Common myeloid progenitor, CD34-positive (primary cell): ENCODE data around the gene MYD88.

Experiments
- CTCF ChIA-PET: fragments of 350-600 bp; sonication (Branson Sonifier 250); formaldehyde crosslinking; loops from one replicate; lab custom pipeline; 2021; ENCODE audit warnings: antibody characterized with exemption; lab: Charles Lee
- POLR2A ChIA-PET: fragments of 350-600 bp; sonication (Branson Sonifier 250); formaldehyde crosslinking; loops from one replicate; lab custom pipeline; 2021; ENCODE audit warnings: antibody characterized with exemption; lab: Charles Lee
- DNase-seq, 3 donors: peaks; one replicate each; pipeline versions ENCODE4 v3.0.0 to v3.0.0-alpha.2; 2013
- H3K27ac ChIP-seq, 2 experiments: 1 replicate in 1 of 2; 2 replicates in 1 of 2; pipeline ENCODE4 v1.7.0; 2013; ENCODE audit warnings: inconsistent platforms in 2 of 2, low read length in 2 of 2, mild to moderate bottlenecking in 2 of 2, low read depth in 1 of 2, moderate library complexity in 1 of 2; ENCODE audit not compliant: severe bottlenecking in 2 of 2, insufficient read depth in 1 of 2, poor library complexity in 1 of 2
- H3K27me3 ChIP-seq, 5 experiments: replicated peaks in 2 of 5; 1 replicate in 3 of 5; 2 replicates in 2 of 5; pipeline versions ENCODE4 v1.6.1 to v1.7.0; 2013; ENCODE audit warnings: low read length in 4 of 5, mild to moderate bottlenecking in 2 of 5, moderate library complexity in 2 of 5, inconsistent platforms in 1 of 5; ENCODE audit not compliant: insufficient read depth in 5 of 5, control insufficient read depth in 4 of 5
- H3K36me3 ChIP-seq, 4 experiments: 1 replicate in 2 of 4; 2 replicates in 2 of 4; pipeline versions ENCODE4 v1.6.1 to v1.7.0; 2013; ENCODE audit warnings: low read length in 3 of 4, control low read depth in 1 of 4, mild to moderate bottlenecking in 1 of 4; ENCODE audit not compliant: control insufficient read depth in 4 of 4, insufficient read depth in 4 of 4
- H3K4me1 ChIP-seq, 4 experiments: 1 replicate in 3 of 4; 2 replicates in 1 of 4; pipeline versions ENCODE4 v1.6.1 to v1.7.1; 2013; ENCODE audit warnings: low read length in 3 of 4, mild to moderate bottlenecking in 3 of 4, control low read depth in 1 of 4, inconsistent platforms in 1 of 4, moderate library complexity in 1 of 4; ENCODE audit not compliant: control insufficient read depth in 4 of 4, insufficient read depth in 4 of 4; ENCODE audit errors: control extremely low read depth in 1 of 4
- H3K4me3 ChIP-seq, 7 experiments: 1 replicate in 4 of 7; 2 replicates in 3 of 7; pipeline versions ENCODE4 v1.5.1 to v1.7.0; 2013; ENCODE audit warnings: mild to moderate bottlenecking in 7 of 7, low read length in 6 of 7, moderate library complexity in 6 of 7, inconsistent platforms in 2 of 7, low read depth in 2 of 7, control low read depth in 1 of 7; ENCODE audit not compliant: insufficient read depth in 4 of 7, control insufficient read depth in 1 of 7; ENCODE audit errors: extremely low read depth in 1 of 7
- H3K9me3 ChIP-seq, 5 experiments: 1 replicate in 4 of 5; 2 replicates in 1 of 5; pipeline versions ENCODE4 v1.6.1 to v1.7.1; 2013; ENCODE audit warnings: low read length in 4 of 5, mild to moderate bottlenecking in 2 of 5, inconsistent platforms in 1 of 5, low read depth in 1 of 5, moderate library complexity in 1 of 5; ENCODE audit not compliant: control insufficient read depth in 4 of 5, insufficient read depth in 2 of 5; ENCODE audit errors: control extremely low read depth in 1 of 5
- WGBS: methylation state at CpG from one replicate; pipeline ENCODE4 v1.1.5; 2013; ENCODE audit not compliant: insufficient coverage; 5-methylcytosine and 5-hydroxymethylcytosine counted together

The MYD88 gene

DNA sequence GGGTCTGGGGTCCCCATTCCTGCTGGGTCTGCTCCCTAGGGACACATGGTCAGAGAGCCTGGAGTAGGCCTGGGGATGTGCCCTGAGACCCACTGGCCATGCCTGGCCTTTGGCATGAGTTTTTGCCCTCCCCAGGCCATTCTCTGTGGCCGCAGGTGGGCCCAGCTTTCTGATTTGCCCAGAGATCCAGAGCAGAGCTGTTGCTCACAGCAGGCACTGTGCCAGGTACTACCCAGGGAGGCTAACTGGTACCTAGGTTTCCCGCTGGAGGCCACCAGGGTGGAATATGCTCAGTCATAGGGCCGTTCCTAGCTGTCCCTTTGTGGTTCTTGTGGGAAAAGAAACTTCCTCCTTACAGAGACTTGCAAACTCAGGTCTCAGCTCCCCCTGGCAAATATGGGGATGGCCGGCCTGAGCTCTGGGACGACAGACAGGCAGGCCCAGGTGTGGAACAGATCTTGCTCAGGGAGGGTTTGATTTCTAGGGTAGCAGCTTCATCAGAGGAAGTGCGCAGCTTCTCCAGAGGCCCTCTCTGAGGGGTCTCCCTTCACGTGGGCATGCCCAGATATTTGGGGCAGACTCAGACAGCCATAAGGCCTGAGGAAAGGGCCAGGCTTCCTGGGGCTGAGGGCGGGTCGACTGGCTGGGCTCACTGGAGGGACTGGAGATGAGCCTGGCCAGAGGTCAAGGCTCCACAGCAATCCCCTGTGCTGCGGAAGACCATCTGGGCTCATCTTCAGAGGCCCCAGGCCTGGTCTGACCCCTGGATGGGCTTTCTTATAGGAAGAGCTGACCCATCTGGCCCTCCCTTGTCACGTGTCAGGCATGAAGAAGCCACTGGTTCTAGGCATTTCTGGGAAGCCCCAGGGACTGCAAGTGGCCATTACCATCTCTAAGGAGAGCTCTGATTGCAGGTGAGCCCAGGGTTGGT, 29.5 kb upstream of the MYD88 start:
- CTCF ChIA-PET, result interaction anchor here (0.8 to 7.2 kb wide), 11 partner anchors 10 to 415 kb away, joined by 3 to 39 read pairs (median 3); partner anchors contain the start of gene XYLB
- Histone ChIP-seq H3K27ac (no peak overlapping the region), H3K27me3 (no peaks in the 10 kb centered on the region), H3K36me3 (no peaks in the 10 kb centered on the region), H3K4me3 (peak overlapping the region in 3 of 7 experiments; percentile 12 to 52 (median 29)), H3K4me1 (peaks cover 0 to 47% (median 35%) of the 10 kb centered on the region in 4 experiments), H3K9me3 (peaks cover 0 to 6% (median 0%) of the 10 kb centered on the region in 5 experiments)
- peak; percentile 59 to 90 (median 88) for DNase-seq
- POLR2A ChIA-PET, result no interaction called here
- WGBS, result 23% methylated on average over 11 of the region's 11 CpGs

DNA sequence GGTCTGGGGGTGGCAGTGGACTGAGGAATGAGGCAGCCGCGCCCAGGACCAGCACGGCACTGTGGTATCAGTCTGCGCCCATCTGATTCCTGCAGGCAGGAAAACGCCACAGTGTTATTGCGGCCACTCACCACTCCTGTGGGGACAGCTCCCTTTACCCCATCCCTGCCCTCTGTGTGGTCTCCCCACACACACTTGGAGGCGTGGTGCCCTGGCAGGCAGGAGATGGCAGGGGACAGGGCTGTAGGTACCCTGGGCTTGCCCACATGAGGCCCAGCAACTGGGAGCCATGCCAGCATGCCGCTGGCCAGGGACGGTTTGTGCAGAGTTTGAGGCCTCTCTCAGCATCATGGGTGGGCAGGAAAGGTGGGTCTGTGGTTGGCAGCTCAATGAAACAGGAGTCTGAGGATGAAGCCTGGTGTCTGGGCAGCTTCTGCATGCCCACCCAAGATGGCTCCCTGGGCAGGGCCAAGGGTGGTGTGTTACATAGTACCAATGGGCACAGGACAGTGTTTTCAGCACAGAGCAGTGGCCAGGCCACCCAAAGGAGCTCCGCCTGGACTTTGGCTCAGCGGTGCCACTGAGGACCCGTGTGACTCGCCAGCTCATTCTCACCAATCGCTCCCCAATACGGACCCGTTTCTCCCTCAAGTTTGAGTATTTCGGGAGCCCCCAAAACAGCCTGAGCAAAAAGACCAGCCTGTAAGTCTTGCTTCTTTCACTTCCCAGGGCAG, 28.7 kb upstream of the MYD88 start:
- H3K4me1 ChIP-seq, result peaks cover 0 to 47% (median 35%) of the 10 kb centered on the region in 4 experiments
- WGBS, result 90% methylated on average over 17 of the region's 17 CpGs
- H3K27ac ChIP-seq, result no peak overlapping the region
- no peaks in the 10 kb centered on the region for H3K27me3 ChIP-seq
- DNase-seq, result no peak
- ChIA-PET POLR2A (no interaction called here), CTCF (interaction anchor here (1.2 to 7.2 kb wide), 5 partner anchors 10 to 237 kb away, joined by 3 to 39 read pairs (median 4); partner anchors contain the start of gene XYLB)
- H3K4me3 ChIP-seq, result no peak overlapping the region
- peaks cover 0 to 6% (median 0%) of the 10 kb centered on the region in 5 experiments for H3K9me3 ChIP-seq
- no peaks in the 10 kb centered on the region for H3K36me3 ChIP-seq

DNA sequence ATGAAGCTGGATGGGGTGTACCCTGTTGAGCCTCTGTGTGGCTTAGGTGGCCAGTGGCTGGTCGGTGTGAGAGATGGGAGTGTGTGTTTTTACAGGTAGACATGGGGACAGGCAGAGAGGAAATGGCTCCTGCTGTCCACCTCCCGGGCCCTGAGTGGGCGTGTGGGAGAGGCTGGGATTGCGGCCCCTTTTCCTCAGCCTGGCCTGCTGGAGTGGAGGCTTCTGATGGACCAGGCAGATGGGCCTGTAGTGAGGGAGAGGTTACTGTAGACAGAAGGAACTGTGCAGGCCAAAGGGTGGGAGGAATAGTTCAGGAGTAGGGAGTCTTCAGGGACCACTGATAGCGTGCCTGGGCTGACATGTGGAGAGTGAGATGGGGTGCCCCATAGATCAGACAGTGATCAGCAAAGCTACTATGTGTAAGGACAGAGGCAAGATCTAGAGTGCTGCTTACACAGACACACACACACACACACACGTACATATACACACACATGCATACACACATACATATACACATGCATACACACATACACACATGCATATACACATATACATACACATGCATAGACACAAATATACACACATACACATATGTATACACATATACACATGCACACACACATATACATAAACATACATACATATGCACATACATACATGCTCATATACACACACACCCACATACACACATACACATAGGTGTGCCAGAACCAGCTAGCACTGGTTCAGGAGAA, 28.0 kb upstream of the MYD88 start:
- ChIA-PET POLR2A (no interaction called here), CTCF (interaction anchor here (1.1 to 7.2 kb wide), 4 partner anchors 9 to 236 kb away, joined by 3 to 39 read pairs (median 4); partner anchors contain the start of gene XYLB)
- H3K27me3 ChIP-seq, result no peaks in the 10 kb centered on the region
- H3K27ac ChIP-seq, result no peak overlapping the region
- H3K9me3 ChIP-seq, result peaks cover 0 to 2% (median 0%) of the 10 kb centered on the region in 5 experiments
- no peaks in the 10 kb centered on the region for H3K36me3 ChIP-seq
- WGBS, result 100% methylated on average over 5 of the region's 6 CpGs
- DNase-seq, result no peak
- H3K4me3 ChIP-seq, result no peak overlapping the region
- H3K4me1 ChIP-seq, result peaks cover 0 to 52% (median 35%) of the 10 kb centered on the region in 4 experiments

DNA sequence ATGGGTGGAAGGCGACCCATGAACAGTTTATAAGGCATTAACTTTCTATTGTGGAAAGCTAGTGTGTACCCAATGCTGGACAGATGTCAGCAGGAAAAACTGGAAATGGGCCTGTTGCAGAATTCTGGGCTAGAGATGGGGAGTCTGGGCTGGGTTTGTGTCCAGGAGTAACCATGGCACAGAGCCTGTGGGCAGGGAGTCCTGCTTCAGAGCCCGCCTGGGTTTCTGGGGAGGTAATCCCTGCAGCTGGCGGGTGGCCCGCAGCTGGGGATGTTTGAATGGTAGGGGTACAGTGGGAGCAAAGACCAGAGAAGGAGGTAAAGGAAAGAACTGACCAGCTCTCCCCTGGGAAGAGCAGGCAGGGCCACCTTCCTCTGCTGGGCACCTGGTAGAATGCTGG, 27.3 kb upstream of the MYD88 start:
- Histone ChIP-seq H3K36me3 (no peaks in the 10 kb centered on the region), H3K27ac (no peak overlapping the region), H3K4me3 (no peak overlapping the region), H3K27me3 (no peaks in the 10 kb centered on the region), H3K4me1 (peaks cover 0 to 57% (median 40%) of the 10 kb centered on the region in 4 experiments), H3K9me3 (no peaks in the 10 kb centered on the region)
- 100% methylated on average over 1 of the region's 4 CpGs for WGBS
- CTCF ChIA-PET, result interaction anchor here (1.0 to 7.2 kb wide), 4 partner anchors 8 to 233 kb away, joined by 3 to 39 read pairs (median 3); no protein-coding TSS in a partner anchor
- no peak for DNase-seq
- POLR2A ChIA-PET, result interaction anchor here (1.4 kb wide), 1 partner anchor 10 kb away, joined by 3 read pairs; no protein-coding TSS in a partner anchor

DNA sequence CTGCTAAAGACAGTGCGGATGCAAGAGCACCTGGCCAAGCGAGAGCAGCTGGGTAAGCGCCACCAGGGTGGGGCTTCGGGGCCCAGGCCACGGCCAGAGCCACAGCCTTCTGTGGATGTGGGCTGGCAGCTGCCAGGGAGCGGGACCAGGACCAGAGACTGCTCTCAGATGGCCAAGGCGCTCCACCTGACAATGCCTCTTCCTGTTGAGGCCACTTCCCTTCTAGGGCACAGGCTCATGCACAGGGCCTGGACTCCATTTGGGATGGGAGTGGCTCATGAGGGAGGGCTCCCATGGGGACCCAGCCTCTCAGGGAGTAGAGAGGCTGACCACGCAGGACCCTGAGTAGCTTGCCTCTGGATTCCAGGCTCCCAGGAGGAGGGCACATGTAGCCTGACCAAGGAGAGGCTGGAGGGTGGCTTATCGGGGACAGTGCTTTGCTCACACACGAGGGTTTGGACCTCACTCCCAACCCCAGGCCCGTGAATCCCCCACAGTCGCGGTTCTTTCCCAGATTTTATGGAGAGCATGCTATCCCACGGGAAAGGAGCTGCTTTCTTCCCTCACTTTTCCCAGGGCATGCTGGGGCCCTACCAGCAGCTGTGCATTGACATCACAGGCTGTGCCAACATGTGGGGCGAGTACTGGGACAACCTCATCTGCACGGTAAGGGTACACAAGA, 26.6 kb upstream of the MYD88 start:
- ChIA-PET POLR2A (interaction anchor here (0.6 to 1.4 kb wide), 2 partner anchors 9 to 25 kb away, joined by 3 read pairs; partner anchors contain the start of gene ACAA1), CTCF (interaction anchor here (1.0 to 7.2 kb wide), 4 partner anchors 8 to 232 kb away, joined by 3 to 39 read pairs (median 3); no protein-coding TSS in a partner anchor)
- H3K27ac ChIP-seq, result no peak overlapping the region

DNA sequence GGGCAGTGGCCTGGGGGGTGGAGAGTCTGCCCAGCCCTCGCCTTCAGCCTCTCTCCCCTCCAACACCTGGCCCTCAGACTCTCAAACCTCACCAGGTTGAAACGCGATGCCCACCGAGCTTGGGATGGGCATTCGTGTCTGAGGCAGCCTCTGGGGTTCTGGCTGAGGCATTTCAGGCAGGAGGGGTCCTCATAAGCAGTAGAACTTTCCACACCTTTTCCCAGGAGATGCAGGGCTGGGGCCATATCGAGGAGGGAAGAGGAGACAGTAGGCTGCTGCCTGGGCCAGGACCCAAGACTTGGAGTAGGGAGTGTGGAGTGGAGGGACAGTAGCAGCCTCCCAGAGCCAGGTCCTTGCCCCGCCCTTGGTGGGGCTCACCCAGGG, 26.1 kb upstream of the MYD88 start:
- no peaks in the 10 kb centered on the region for H3K27me3 ChIP-seq

More for the DNA sequence above, 26.6 kb upstream of the MYD88 start:
- Histone ChIP-seq H3K4me1 (peaks cover 0 to 56% (median 40%) of the 10 kb centered on the region in 4 experiments), H3K9me3 (no peaks in the 10 kb centered on the region), H3K27me3 (no peaks in the 10 kb centered on the region), H3K4me3 (no peak overlapping the region), H3K36me3 (no peaks in the 10 kb centered on the region)
- 84% methylated on average over 12 of the region's 16 CpGs for WGBS
- DNase-seq, result peak in 2 of 3 donors; percentile 15 to 23

More for the DNA sequence above, 26.1 kb upstream of the MYD88 start:
- H3K9me3 ChIP-seq, result no peaks in the 10 kb centered on the region
- 100% methylated on average over 2 of the region's 7 CpGs for WGBS
- DNase-seq, result no peak
- H3K36me3 ChIP-seq, result no peaks in the 10 kb centered on the region
- ChIA-PET CTCF (interaction anchor here (1.0 to 7.2 kb wide), 2 partner anchors 7 to 231 kb away, joined by 3 to 39 read pairs; no protein-coding TSS in a partner anchor), POLR2A (interaction anchor here (0.6 to 1.4 kb wide), 2 partner anchors 9 to 24 kb away, joined by 3 read pairs; partner anchors contain the start of gene ACAA1)
- peaks cover 0 to 52% (median 37%) of the 10 kb centered on the region in 4 experiments for H3K4me1 ChIP-seq
- no peak overlapping the region for H3K4me3 ChIP-seq
- no peak overlapping the region for H3K27ac ChIP-seq
